Measurements from ENCODE around the gene SFXN3. TPM values are rescaled to one million over a fixed set of nuclear protein-coding genes. Genes with fewer than 3 reads are reported as not detected.

SFXN3 gene
- total RNA-seq, 1 donor from 2014 or later: 0.09 TPM

GRCh38 chr10:101042667-101043362, 11.8 kb downstream of the SFXN3 start:
- Histone ChIP-seq H2AFZ (replicated peaks) (peak overlapping the region; percentile 89), H3K36me3 (no peaks in the 10 kb centered on the region), H3K4me2 (peak overlapping the region; percentile 79), H3K4me3 (peak overlapping the region; percentile 70), H3F3A (ENCODE audit: low read depth) (peaks cover 38% of the 10 kb centered on the region), H4K20me1 (ENCODE audit: low read depth) (peaks cover 22% of the 10 kb centered on the region), H3K79me2 (ENCODE audit: low read depth) (no peaks in the 10 kb centered on the region), H3K27me3 (peaks cover 84% of the 10 kb centered on the region), H3K27ac (no peak overlapping the region), H3K9me3 (ENCODE audit: low read depth) (no peaks in the 10 kb centered on the region), H3K4me1 (peaks cover 19% of the 10 kb centered on the region), H3K9ac (peak overlapping the region; percentile 16)
- Mint-ChIP-seq H3K9me3 (no peaks in the 10 kb centered on the region), H3K4me3 (peak overlapping the region; percentile 87), H3K27ac (peak overlapping the region; percentile 97), H3K27me3 (ENCODE audit: insufficient read depth, low read depth) (peaks cover 34% of the 10 kb centered on the region), H3K36me3 (no peaks in the 10 kb centered on the region), H3K4me1 (peaks cover 57% of the 10 kb centered on the region)
- TF ChIP-seq EZH2 (IDR thresholded peaks at IDR 0.05) (peak; percentile 50), CTCF (IDR thresholded peaks at IDR 0.05) (no peak)
- DNase-seq (ENCODE audit: low spot score): peak; percentile 98

GRCh38 chr10:101043363-101043707, 12.3 kb downstream of the SFXN3 start:
- peaks cover 39% of the 10 kb centered on the region for H3K27me3 Mint-ChIP-seq (ENCODE audit: insufficient read depth, low read depth)
- Histone ChIP-seq H3K27me3 (peaks cover 84% of the 10 kb centered on the region), H3K4me1 (peaks cover 24% of the 10 kb centered on the region), H3K9me3 (ENCODE audit: low read depth) (no peaks in the 10 kb centered on the region), H3K79me2 (ENCODE audit: low read depth) (no peaks in the 10 kb centered on the region), H3K27ac (no peak overlapping the region), H3K36me3 (no peaks in the 10 kb centered on the region), H3K4me2 (peak overlapping the region; percentile 79), H3K9ac (peak overlapping the region; percentile 16), H2AFZ (replicated peaks) (peak overlapping the region; percentile 89), H3F3A (ENCODE audit: low read depth) (peaks cover 38% of the 10 kb centered on the region), H4K20me1 (ENCODE audit: low read depth) (peaks cover 27% of the 10 kb centered on the region), H3K4me3 (peak overlapping the region; percentile 70)
- peak overlapping the region; percentile 97 for H3K27ac Mint-ChIP-seq
- H3K4me3 Mint-ChIP-seq: peak overlapping the region; percentile 87
- DNase-seq (ENCODE audit: low spot score): no peak
- TF ChIP-seq EZH2phosphoT487 (IDR thresholded peaks at IDR 0.05) (no peak), CTCF (IDR thresholded peaks at IDR 0.05) (no peak), EZH2 (IDR thresholded peaks at IDR 0.05) (no peak)
- no peaks in the 10 kb centered on the region for H3K9me3 Mint-ChIP-seq
- no peaks in the 10 kb centered on the region for H3K36me3 Mint-ChIP-seq
- peaks cover 53% of the 10 kb centered on the region for H3K4me1 Mint-ChIP-seq

- no peaks in the 10 kb centered on the region for H3K9me3 Mint-ChIP-seq
- Histone ChIP-seq H3K36me3 (no peaks in the 10 kb centered on the region), H3K79me2 (ENCODE audit: low read depth) (no peaks in the 10 kb centered on the region), H3K27me3 (peaks cover 85% of the 10 kb centered on the region), H3K27ac (no peak overlapping the region), H3K4me1 (peaks cover 25% of the 10 kb centered on the region), H3F3A (ENCODE audit: low read depth) (peaks cover 46% of the 10 kb centered on the region), H3K4me3 (no peak overlapping the region), H4K20me1 (ENCODE audit: low read depth) (peaks cover 35% of the 10 kb centered on the region), H2AFZ (replicated peaks) (no peak overlapping the region), H3K9ac (no peak overlapping the region), H3K4me2 (peak overlapping the region; percentile 79), H3K9me3 (ENCODE audit: low read depth) (no peaks in the 10 kb centered on the region)
- H3K4me1 Mint-ChIP-seq: peaks cover 53% of the 10 kb centered on the region
- H3K27me3 Mint-ChIP-seq (ENCODE audit: insufficient read depth, low read depth): peaks cover 47% of the 10 kb centered on the region
- no peak for TF ChIP-seq EZH2phosphoT487 (IDR thresholded peaks at IDR 0.05)
- no peak for TF ChIP-seq EZH2 (IDR thresholded peaks at IDR 0.05)
- no peak for TF ChIP-seq CTCF (IDR thresholded peaks at IDR 0.05)
- H3K36me3 Mint-ChIP-seq: no peaks in the 10 kb centered on the region
- no peak overlapping the region for H3K27ac Mint-ChIP-seq
- no peak for DNase-seq (ENCODE audit: low spot score)
- H3K4me3 Mint-ChIP-seq: no peak overlapping the region
Measured at GRCh38 chr10:101044117-101044516, 13.1 kb downstream of the SFXN3 start.
